IMR-90 (cell line): ENCODE data around the gene NUB1. TPM values are rescaled to one million over a fixed set of nuclear protein-coding genes. Genes with fewer than 3 reads are reported as not detected.
A peak's percentile ranks its signal among the peaks of the same experiment; 100 is the strongest.

ENCODE experiments used
- ATAC-seq: fragments of 200-7000 bp; cut with Tn5 transposase; 2 replicates; pipeline ENCODE4 v1.9.1; 2020; ENCODE audit warnings: low read depth, mild to moderate bottlenecking, moderate library complexity
- BruUV-seq: library from RNA; stranded (reverse); fragments of 400-500 nt; replicated peaks from 2 replicates; lab custom pipeline; 2021; lab: Mats Ljungman, UMichigan
- CTCF ChIA-PET: fragments of 300-600 bp; formaldehyde crosslinking; extraction: SDS; loops from one replicate; lab custom pipeline; 2021; ENCODE audit warnings: antibody characterized with exemption; lab: Yijun Ruan, JAX
- POLR2A ChIA-PET: fragments of 300-600 bp; sonication (Branson Sonifier 250); formaldehyde crosslinking; loops from one replicate; lab custom pipeline; 2022; ENCODE audit warnings: antibody characterized with exemption; ENCODE audit not compliant: unreplicated experiment; lab: Charles Lee
- DNase-seq: peaks from one replicate; pipeline ENCODE4 v3.0.0; 2013
- H2AFZ ChIP-seq: replicated peaks from 2 replicates; pipeline ENCODE3; 2013; ENCODE audit warnings: low read length, mild to moderate bottlenecking; ENCODE audit not compliant: poor library complexity
- H2AK5ac ChIP-seq: 2 replicates; pipeline ENCODE4 v1.6.1; 2013; ENCODE audit warnings: low read depth, low read length, inconsistent platforms
- H2AK9ac ChIP-seq: replicated peaks from 2 replicates; pipeline ENCODE3; 2013; ENCODE audit warnings: mild to moderate bottlenecking, low read depth, low read length, moderate library complexity; ENCODE audit not compliant: poor library complexity
- H2BK120ac ChIP-seq: 2 replicates; pipeline ENCODE4 v1.6.1; 2013; ENCODE audit warnings: low read depth, low read length, inconsistent platforms
- H2BK15ac ChIP-seq: 3 replicates; pipeline ENCODE4 v1.6.1; 2013; ENCODE audit warnings: low read depth, low read length, inconsistent platforms
- H2BK20ac ChIP-seq: 2 replicates; pipeline ENCODE4 v1.6.1; 2013; ENCODE audit warnings: low read depth, mild to moderate bottlenecking, inconsistent platforms, low read length, moderate library complexity
- H2BK5ac ChIP-seq: 2 replicates; pipeline ENCODE4 v1.6.1; 2013; ENCODE audit warnings: mild to moderate bottlenecking, low read depth, low read length, inconsistent platforms; ENCODE audit not compliant: poor library complexity, severe bottlenecking
- H3K14ac ChIP-seq: replicated peaks from 2 replicates; pipeline ENCODE4 v1.6.1; 2013; ENCODE audit warnings: low read depth, low read length, inconsistent platforms
- H3K18ac ChIP-seq: 2 replicates; pipeline ENCODE4 v1.6.1; 2013; ENCODE audit warnings: low read depth, low read length, control low read depth
- H3K23ac ChIP-seq: 2 replicates; pipeline ENCODE4 v1.6.1; 2013; ENCODE audit warnings: low read depth, low read length, inconsistent platforms
- H3K27ac ChIP-seq: 2 replicates; pipeline ENCODE4 v1.5.1; 2013; ENCODE audit warnings: mild to moderate bottlenecking, control low read depth, low read length; ENCODE audit not compliant: insufficient read depth
- H3K27me3 ChIP-seq: 2 replicates; pipeline ENCODE4 v1.6.1; 2013; ENCODE audit warnings: low read length; ENCODE audit not compliant: control insufficient read depth, insufficient read depth
- H3K36me3 ChIP-seq: 2 replicates; pipeline ENCODE4 v1.6.1; 2013; ENCODE audit warnings: low read length, mixed read lengths; ENCODE audit not compliant: control insufficient read depth, insufficient read depth
- H3K4ac ChIP-seq: 2 replicates; pipeline ENCODE4 v1.6.1; 2013; ENCODE audit warnings: low read depth, low read length, inconsistent platforms
- H3K4me1 ChIP-seq: 2 replicates; pipeline ENCODE4 v1.6.1; 2013; ENCODE audit warnings: low read length, mixed read lengths; ENCODE audit not compliant: control insufficient read depth, insufficient read depth
- H3K4me2 ChIP-seq: 2 replicates; pipeline ENCODE4 v1.6.1; 2013; ENCODE audit warnings: low read depth, mild to moderate bottlenecking, control low read depth, low read length, moderate library complexity
- H3K4me3 ChIP-seq: 2 replicates; pipeline ENCODE4 v1.5.1; 2013; ENCODE audit warnings: low read depth, mild to moderate bottlenecking, control low read depth, low read length, moderate library complexity; ENCODE audit not compliant: insufficient read depth
- H3K56ac ChIP-seq: 2 replicates; pipeline ENCODE4 v1.6.1; 2013; ENCODE audit warnings: low read length, inconsistent platforms; ENCODE audit not compliant: insufficient read depth; ENCODE audit errors: extremely low read depth
- H3K79me1 ChIP-seq, 2 experiments: 2 replicates each; pipeline ENCODE4 v1.6.1; 2013; ENCODE audit warnings: low read length in 2 of 2, inconsistent platforms in 1 of 2, low read depth in 1 of 2
- H3K9ac ChIP-seq: 2 replicates; pipeline ENCODE4 v1.6.1; 2013; ENCODE audit warnings: low read depth, low read length, control low read depth
- H3K9me1 ChIP-seq: 2 replicates; pipeline ENCODE4 v1.6.1; 2013; ENCODE audit warnings: low read length, inconsistent platforms; ENCODE audit not compliant: insufficient read depth
- H3K9me3 ChIP-seq: 2 replicates; pipeline ENCODE4 v1.6.1; 2013; ENCODE audit warnings: low read length; ENCODE audit not compliant: control insufficient read depth, insufficient read depth
- H4K20me1 ChIP-seq: 2 replicates; pipeline ENCODE4 v1.6.1; 2013; ENCODE audit warnings: low read length, inconsistent platforms; ENCODE audit not compliant: insufficient read depth
- H4K5ac ChIP-seq: 2 replicates; pipeline ENCODE4 v1.6.1; 2013; ENCODE audit warnings: mild to moderate bottlenecking, low read depth, low read length, control low read depth
- H4K8ac ChIP-seq, 2 experiments: 2 replicates each; pipeline ENCODE4 v1.6.1; 2013; ENCODE audit warnings: low read depth in 2 of 2, low read length in 2 of 2, control low read depth in 1 of 2, inconsistent platforms in 1 of 2
- H4K91ac ChIP-seq: 2 replicates; pipeline ENCODE4 v1.6.1; 2013; ENCODE audit warnings: low read depth, low read length, inconsistent platforms; ENCODE audit not compliant: insufficient read depth
- BHLHE40 ChIP-seq: fragments of 150-350 bp; IDR thresholded peaks from 2 replicates; pipeline ENCODE4 v1.6.1; 2016; ENCODE audit warnings: mild to moderate bottlenecking, low read depth, low read length
- FOS ChIP-seq: fragments of 150-350 bp; IDR thresholded peaks from 2 replicates; pipeline ENCODE4 v1.6.1; 2016; ENCODE audit warnings: low read depth, low read length
- MAFK ChIP-seq: IDR thresholded peaks from 2 replicates; pipeline ENCODE4 v1.6.1; 2012; ENCODE audit warnings: low read depth, low read length, improper control_type of control experiment
- NFE2L2 ChIP-seq: fragments of 150-350 bp; IDR thresholded peaks from 2 replicates; pipeline ENCODE4 v1.6.1; 2016; ENCODE audit warnings: low read depth, mild to moderate bottlenecking, low read length
- POLR2A ChIP-seq: IDR thresholded peaks from 2 replicates; pipeline ENCODE4 v1.6.1; 2012; ENCODE audit warnings: mild to moderate bottlenecking, low read depth, low read length
- WGBS, 2 experiments: methylation state at CpG; one replicate each; pipeline versions ENCODE4 v1.1.5 to v1.1.7; 2013; ENCODE audit warnings: missing lambda C conversion rate in 2 of 2; ENCODE audit not compliant: insufficient read length in 1 of 2; ENCODE audit errors: extremely low coverage in 2 of 2; 5-methylcytosine and 5-hydroxymethylcytosine counted together
- dilution Hi-C: fragments of 300-500 bp; cut with HindIII; formaldehyde crosslinking; loops from one replicate; pipeline ENCODE4 v1.14.3; 2018; ENCODE audit warnings: low sequenced_read_pairs; ENCODE audit not compliant: unreplicated experiment
- in situ Hi-C: fragments of 300-500 bp; cut with MboI; formaldehyde crosslinking; loops from 3 replicates; pipeline ENCODE4 v1.14.3; 2019; ENCODE audit warnings: low sequenced_read_pairs, inconsistent platforms, mixed read lengths
- intact Hi-C: fragments of 100-400 bp; cut with micrococcal nuclease; formaldehyde crosslinking; loops from 2 replicates; pipeline ENCODE4 v1.10.0; 2022
- polyA plus RNA-seq, 3 experiments: library from polyadenylated mRNA; depleted of rRNA; stranded (reverse); fragments of >200 nt; gene quantifications; 2 replicates each; pipeline ENCODE4 v1.2.3, GENCODE V29; 2012; ENCODE audit warnings: low replicate concordance in 1 of 3
- total RNA-seq: library from RNA; depleted of rRNA; stranded (reverse); fragments of >200 nt; gene quantifications from 2 replicates; pipeline ENCODE4 v1.2.3, GENCODE V29; 2012
- TF ChIP-seq, protein P1 (sequence below): fragments of 150-350 bp; IDR thresholded peaks from 2 replicates; pipeline ENCODE4 v1.6.1; 2016; ENCODE audit warnings: low read depth, mild to moderate bottlenecking, low read length, moderate library complexity, borderline replicate concordance
- TF ChIP-seq, protein P2 (sequence below): fragments of 150-350 bp; IDR thresholded peaks from 2 replicates; pipeline ENCODE4 v1.6.1; 2017; ENCODE audit warnings: mild to moderate bottlenecking, antibody characterized with exemption, low read length, low read depth

NUB1 gene
- total and polyA plus RNA-seq, 2 of the 4 experiments (the other 2 are of a cell fraction): 20.1 to 29.7 TPM

DNA sequence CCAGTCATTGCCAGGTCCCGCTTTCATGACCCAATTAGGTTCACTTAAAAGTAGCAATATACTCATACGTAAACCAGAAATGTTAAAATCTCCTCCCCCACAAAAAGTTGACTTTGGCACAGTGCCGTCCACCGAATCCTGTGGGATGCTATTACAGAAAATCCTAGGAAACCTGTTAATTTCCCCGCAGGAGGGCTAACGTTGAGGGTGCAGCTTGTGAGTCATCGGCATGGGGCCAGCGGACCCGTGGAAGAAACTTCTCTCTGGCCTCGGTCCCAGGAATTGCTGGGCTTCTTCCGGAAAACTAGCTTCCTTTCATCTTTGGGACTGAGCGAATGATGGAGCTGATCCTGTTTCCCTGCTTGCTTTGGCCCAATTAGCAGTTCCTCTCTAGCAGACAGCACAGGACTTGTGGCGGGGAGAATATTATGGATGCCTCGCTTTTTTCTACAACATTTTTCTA is 84.9 kb downstream of the NUB1 start:
- Histone ChIP-seq H3K9ac (no peak overlapping the region), H4K20me1 (peaks cover 5% of the 10 kb centered on the region; the same call in 1 of the 2 replicates), H2AK5ac (peak overlapping the region; percentile 93; the same call in 1 of the 2 replicates), H2AFZ (peak overlapping the region; percentile 78), H3K9me3 (peaks cover 9% of the 10 kb centered on the region), H2BK20ac (peak overlapping the region; percentile 61), H3K9me1 (peaks cover 13% of the 10 kb centered on the region), H3K4me3 (no peak overlapping the region), H3K27me3 (peaks cover 2% of the 10 kb centered on the region; the same call in 1 of the 2 replicates), H3K79me1 (no peaks in the 10 kb centered on the region; a peak in 1 of 4 replicates), H2AK9ac (no peak overlapping the region), H3K18ac (peak overlapping the region; percentile 72), H4K91ac (peak overlapping the region; percentile 94), H3K56ac (no peak overlapping the region), H3K4me2 (peak overlapping the region; percentile 58), H4K8ac (peak overlapping the region; percentile 60 to 74), H3K4me1 (peaks cover 39% of the 10 kb centered on the region), H2BK15ac (peak overlapping the region; percentile 90; the same call in 2 of the 3 replicates), H2BK5ac (peak overlapping the region; percentile 81), H4K5ac (peak overlapping the region; percentile 83), H2BK120ac (peak overlapping the region; percentile 95), H3K14ac (peak overlapping the region; percentile 69), H3K36me3 (no peaks in the 10 kb centered on the region), H3K27ac (peak overlapping the region; percentile 87), H3K4ac (peak overlapping the region; percentile 92), H3K23ac (0 out of 2 replicates have a peak overlapping the region, but pooled peaks have one; percentile 54)
- 0% methylated on average over 1 of the region's 14 CpGs; no CpG with 5 or more reads in 1 of the 2 experiments for WGBS, 2 experiments
- CTCF ChIA-PET: no interaction called here
- peak; percentile 53 for ATAC-seq
- DNase-seq: peak; percentile 93
- intact Hi-C loops: loop anchor here (5.0 kb wide), 1 partner anchor 59 kb away; no protein-coding TSS in a partner anchor
- POLR2A ChIA-PET: interaction anchor here (0.5 kb wide), 1 partner anchor 130 kb away, joined by 9 read pairs; no protein-coding TSS in a partner anchor
- dilution Hi-C loops: no loop called here
- TF ChIP-seq NFE2L2 (no peak), POLR2A (no peak), FOS (peak; percentile 68; the same call in 1 of the 2 replicates), MAFK (no peak), BHLHE40 (peak; percentile 15; the same call in 1 of the 2 replicates)
- TF ChIP-seq, protein P1, sequence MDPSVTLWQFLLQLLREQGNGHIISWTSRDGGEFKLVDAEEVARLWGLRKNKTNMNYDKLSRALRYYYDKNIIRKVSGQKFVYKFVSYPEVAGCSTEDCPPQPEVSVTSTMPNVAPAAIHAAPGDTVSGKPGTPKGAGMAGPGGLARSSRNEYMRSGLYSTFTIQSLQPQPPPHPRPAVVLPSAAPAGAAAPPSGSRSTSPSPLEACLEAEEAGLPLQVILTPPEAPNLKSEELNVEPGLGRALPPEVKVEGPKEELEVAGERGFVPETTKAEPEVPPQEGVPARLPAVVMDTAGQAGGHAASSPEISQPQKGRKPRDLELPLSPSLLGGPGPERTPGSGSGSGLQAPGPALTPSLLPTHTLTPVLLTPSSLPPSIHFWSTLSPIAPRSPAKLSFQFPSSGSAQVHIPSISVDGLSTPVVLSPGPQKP: no peak
- TF ChIP-seq, protein P2, sequence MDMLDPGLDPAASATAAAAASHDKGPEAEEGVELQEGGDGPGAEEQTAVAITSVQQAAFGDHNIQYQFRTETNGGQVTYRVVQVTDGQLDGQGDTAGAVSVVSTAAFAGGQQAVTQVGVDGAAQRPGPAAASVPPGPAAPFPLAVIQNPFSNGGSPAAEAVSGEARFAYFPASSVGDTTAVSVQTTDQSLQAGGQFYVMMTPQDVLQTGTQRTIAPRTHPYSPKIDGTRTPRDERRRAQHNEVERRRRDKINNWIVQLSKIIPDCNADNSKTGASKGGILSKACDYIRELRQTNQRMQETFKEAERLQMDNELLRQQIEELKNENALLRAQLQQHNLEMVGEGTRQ: no peak; the same call in 1 of the 2 replicates
- in situ Hi-C loops: no loop called here
- BruUV-seq: no TSS peak
